HG03520 (cell line): ENCODE data around the gene GRM3.

Experiments used
- ATAC-seq: cut with Tn5 transposase; IDR thresholded peaks from one replicate; pipeline ENCODE4 v1.9.1; 2021; ENCODE audit warnings: mild to moderate bottlenecking, moderate library complexity; ENCODE audit not compliant: unreplicated experiment

GRM3 gene

DNA sequence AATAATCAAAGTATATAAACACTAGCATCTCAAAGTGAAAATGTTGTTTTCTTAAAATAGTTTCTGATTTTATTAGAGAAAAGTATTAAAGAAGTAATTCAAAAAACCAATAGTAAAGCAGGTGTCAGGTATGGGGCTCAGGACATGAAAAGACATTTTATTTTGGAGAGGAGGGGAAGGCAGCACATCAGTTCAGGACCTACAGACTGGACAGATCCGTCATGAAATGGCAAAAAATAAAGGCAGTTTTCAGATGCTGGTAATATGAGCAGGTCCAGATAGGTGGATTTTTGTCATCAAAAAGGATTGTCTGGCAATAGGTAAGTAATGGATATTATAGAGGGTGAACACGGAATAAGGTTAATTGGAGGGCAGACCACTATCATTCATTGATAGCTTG is 49.0 kb downstream of the GRM3 start:
- ATAC-seq = no peak

- ATAC-seq = no peak
Observed at GRCh38 chr7:86706406-86706805, 62.7 kb downstream of the GRM3 start.

DNA sequence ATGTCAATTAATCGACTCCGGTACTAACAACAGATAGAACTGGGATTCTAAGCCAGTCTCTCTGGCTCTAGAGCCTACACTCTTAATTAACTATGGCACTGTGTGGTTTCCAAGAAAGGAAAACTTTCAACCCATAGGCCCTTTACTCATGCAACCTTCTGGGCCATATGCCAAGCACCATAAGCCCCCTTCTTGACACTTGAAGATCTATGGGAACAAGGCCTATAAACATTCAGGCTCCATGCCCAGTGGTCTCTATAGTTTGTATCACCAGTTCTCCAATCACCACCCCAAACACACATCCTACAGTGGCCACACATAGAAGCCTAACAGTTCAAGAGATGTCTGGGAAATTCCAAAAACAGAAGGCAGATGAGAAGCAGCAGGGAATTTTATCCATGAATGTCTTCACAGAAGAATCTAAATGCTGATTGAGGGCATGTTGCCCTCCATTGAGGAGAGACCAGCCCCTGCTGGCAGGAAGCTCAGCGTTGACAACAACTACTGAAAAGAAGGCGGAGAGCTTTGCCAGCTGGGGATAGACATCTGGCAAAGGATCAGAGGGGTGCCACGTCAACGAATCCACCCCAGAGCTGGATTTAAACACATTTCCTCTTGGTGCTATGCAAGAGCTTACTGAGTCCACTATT is 64.4 kb downstream of the GRM3 start:
- no peak for ATAC-seq

- no peak for ATAC-seq
Observed at GRCh38 chr7:86720306-86720705, 76.6 kb downstream of the GRM3 start.

- no peak for ATAC-seq
Observed at GRCh38 chr7:86733783-86734182, 90.1 kb downstream of the GRM3 start.

- ATAC-seq = no peak
Observed at GRCh38 chr7:86745013-86745745, 101.5 kb downstream of the GRM3 start.

DNA sequence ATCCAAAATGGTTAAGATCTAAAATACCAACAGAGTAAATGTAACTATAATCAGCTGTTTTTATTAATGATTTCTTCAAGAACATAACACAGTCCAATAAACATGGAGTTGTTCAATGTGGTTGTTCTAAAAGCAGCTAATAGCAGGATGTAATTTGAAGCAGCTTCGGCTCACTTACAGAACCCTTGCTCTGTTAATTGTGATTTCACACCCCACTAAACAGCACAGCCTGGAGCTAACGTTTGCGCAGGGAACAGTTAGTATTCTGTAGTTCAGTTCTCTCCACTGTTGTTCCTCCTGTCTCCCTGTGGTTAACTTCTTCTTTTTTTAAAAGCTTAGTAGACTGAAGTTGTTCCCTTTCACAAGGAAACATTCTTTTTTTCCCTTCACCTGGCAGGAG is 104.0 kb downstream of the GRM3 start:
- ATAC-seq = no peak

DNA sequence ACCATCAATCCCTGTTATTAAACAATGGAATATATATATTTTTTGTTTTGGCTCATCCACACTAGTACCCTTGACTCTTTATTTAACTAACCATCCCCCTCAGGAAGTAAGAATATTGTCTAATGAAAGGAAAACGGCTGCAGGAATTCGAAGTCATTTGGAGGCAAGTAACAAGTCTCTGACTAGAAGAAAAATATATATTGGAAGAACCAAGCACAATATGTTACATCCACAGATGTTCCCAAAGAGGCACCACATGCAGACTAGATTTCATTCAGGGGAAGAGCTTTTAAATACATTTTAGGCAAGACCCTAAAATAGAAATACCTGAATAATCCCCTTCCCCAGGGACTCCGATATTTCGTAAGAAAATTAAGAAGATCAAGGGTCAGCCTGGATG is 104.5 kb downstream of the GRM3 start:
- no peak for ATAC-seq

DNA sequence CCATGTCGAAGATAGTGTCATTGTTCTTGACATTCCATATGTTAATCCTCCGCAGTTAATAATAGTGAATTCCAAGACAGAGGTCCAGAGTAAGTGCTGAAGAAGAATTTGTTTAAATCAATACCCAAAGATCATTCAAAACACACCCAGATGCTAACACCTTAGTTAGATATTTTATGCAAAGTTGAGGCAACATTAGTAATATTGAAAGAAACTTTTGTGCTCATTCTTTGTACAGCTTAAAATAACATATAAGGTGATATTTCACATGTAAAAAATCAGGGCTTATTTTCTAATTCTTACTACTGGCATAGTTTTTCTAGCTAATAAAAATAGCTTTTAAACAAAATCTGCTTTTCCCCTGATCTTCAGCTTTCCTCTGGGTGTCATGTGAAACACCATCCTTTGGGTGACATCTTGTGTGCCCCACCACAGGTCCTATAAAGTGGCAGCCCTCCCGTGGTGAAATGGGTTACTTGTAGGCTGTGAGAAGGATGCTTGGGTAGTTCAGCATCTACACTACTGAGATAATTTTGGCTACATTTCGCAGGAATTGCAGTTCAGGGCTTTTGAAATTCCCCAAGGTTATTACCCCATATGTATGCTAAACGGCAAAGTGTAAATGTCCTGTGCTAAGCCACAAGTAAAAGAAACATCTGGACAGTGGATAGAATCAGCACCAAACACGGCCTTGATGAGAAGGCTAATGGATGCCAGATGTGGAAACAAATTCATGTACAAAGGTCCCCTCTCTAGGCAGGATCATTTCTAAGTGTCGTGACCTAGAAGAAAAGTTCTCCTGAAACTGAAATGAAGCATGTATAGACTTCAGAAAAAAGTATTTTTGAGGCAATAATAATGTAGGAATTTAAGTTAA is 105.4 kb downstream of the GRM3 start:
- ATAC-seq = peak; percentile 80

DNA sequence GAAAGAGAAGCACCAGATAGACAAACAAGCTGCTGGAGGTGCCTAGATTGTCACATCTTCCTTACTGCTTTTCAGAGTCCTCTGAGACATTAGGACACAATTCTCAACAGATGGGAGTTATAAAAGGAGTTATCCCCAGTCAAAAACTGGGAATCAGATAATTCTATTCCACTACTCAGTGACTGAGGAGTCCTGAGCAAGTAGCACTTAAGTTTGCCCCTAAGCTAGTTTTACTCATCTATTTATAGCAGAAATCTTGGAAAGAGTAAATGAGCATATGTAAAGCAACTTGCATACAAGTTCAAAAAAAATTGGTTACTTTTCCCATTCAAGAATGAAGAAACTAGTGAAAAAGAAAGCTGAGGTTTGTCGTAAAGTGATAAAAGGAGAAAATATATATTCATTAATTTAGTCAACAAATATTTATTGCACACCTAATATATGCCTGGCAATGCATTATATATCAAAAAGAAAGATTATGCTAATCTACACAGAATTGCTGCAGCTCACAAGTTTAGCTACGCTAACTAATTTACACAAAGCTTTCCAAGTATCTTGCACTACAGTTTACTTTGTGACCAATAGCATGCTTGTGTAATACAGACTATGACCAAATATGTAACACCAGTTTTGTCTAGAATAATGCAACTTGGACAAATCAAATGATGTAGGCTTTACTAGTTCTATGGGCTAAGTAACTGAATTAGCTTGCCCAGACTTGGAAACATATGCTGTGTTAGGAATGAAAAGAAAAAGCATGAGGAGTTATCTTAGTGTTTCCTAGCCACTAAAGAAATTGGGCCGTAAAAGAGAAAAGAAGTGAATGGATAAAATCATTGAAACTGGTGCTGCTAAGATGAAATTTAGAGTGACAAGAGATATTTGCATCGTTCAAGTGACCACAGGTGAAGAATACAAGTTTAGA is 106.3 kb downstream of the GRM3 start:
- no peak for ATAC-seq

- no peak for ATAC-seq
Observed at GRCh38 chr7:86760236-86760635, 116.5 kb downstream of the GRM3 start.

DNA sequence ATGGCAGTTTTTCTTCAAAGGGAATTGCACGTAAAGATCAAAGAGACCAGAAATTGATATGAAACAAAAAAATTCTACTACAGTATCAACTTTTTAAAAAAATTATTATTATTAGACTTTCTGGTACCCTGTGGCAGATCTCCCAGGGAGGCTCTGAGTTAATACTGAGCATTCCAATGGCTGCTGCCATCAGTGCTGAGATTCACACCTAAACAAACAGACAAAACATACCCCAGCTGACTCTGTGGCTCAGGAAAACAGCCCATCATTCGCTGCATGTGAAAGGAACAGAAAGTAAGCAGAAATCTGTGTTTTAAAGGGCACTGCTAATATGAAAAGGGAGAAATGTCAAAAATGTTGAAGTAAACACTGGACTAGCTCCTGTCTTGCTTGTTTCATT is 118.4 kb downstream of the GRM3 start:
- ATAC-seq = no peak

- ATAC-seq = no peak
Observed at GRCh38 chr7:86765931-86766330, 122.2 kb downstream of the GRM3 start.

DNA sequence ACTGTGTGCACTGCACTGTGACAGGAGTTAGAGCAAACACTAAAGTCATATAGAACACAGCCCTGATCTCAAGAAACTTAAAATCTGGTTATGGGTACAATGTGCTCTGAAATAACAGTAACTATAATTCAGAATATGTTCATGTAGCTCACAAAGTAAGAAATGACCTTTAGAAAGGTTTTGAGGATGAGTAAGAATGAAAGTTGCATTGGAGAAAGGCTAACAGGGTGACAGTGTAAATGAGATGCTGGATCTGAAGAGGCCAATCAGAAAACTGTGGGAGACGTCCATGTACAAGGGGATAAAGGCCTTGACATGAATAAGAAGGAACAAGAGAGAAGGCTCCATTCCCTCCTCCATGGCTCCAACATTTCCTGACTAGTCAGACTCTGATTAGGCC is 124.7 kb downstream of the GRM3 start:
- peak; percentile 48 for ATAC-seq

GRCh38 chr7:86768967-86769760 is 125.5 kb downstream of the GRM3 start:
- ATAC-seq = peak; percentile 95

GRCh38 chr7:86773309-86773708 is 129.6 kb downstream of the GRM3 start:
- no peak for ATAC-seq

DNA sequence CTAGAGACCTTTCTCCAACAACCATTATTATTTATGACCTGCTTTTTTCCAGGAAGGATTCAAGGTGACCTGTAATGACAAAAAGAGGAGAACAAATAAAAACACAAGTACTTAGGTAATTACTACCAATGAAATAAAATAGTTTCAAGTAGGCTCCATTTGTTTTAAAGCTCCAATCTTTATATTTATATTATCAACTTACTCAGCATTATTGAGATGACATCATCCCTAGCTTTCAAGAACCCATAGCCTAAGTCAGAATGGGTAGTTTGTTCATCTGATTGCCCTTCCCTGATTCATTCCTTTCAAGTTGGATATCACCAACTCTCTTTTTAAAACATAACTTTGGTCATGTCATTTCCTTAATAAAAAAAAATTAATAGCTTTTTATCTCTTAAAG is 131.5 kb downstream of the GRM3 start:
- no peak for ATAC-seq

GRCh38 chr7:86776136-86776535 is 132.4 kb downstream of the GRM3 start:
- no peak for ATAC-seq

GRCh38 chr7:86778271-86778670 is 134.6 kb downstream of the GRM3 start:
- no peak for ATAC-seq

- ATAC-seq = no peak
Observed at GRCh38 chr7:86784765-86785164, 141.1 kb downstream of the GRM3 start.
